Thyroid gland (tissue), 4 donors: Measurements from ENCODE around the gene STUM.

Experiments used
- CTCF ChIP-seq, 6 experiments: fragments of 200-600 bp in 3 of 6; fragments of 450-650 bp in 3 of 6; sonication (generic) in 3 of 6; IDR thresholded peaks; one replicate each; pipeline ENCODE4 v1.5.1; 2016 to 2019; ENCODE audit warnings: antibody characterized with exemption in 6 of 6, mild to moderate bottlenecking in 2 of 6, inconsistent platforms in 1 of 6, moderate library complexity in 1 of 6
- POLR2A ChIP-seq, 2 donors: fragments of 450-650 bp; IDR thresholded peaks; one replicate each; pipeline ENCODE4 v1.6.1; 2017; ENCODE audit warnings: antibody characterized with exemption in 2 of 2, mild to moderate bottlenecking in 2 of 2, moderate library complexity in 1 of 2

GRCh38 chr1:226546926-226547325 is 1.6 kb upstream of the STUM start:
- TF ChIP-seq CTCF (IDR thresholded peaks at IDR 0.05) (no peak), POLR2A (IDR thresholded peaks at IDR 0.05) (no peak)
